Measurements from ENCODE around the gene BCAS3.

DNA sequence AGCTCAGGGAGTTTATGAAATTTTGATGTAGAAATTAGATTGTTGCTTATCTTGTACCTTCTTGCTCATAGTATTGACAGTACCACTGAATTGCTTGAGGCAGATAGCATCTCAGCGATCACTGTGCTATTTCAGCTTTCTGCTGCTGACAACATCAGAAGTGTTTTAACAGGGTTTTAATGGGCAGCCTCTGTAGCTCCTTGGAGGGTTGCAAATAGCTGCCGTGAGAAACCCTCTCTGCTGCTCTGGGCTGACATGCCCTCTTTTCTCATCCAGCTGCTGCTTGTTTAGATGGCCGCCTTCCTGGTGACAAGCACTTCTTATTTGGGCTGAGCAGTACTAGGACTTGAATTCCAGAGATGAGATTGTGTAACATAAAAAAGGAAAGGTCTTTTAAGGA is 541.8 kb downstream of the BCAS3 start:
- no peak for TF ChIP-seq POLR2A (IDR thresholded peaks at IDR 0.05)
- TF ChIP-seq, protein P1, sequence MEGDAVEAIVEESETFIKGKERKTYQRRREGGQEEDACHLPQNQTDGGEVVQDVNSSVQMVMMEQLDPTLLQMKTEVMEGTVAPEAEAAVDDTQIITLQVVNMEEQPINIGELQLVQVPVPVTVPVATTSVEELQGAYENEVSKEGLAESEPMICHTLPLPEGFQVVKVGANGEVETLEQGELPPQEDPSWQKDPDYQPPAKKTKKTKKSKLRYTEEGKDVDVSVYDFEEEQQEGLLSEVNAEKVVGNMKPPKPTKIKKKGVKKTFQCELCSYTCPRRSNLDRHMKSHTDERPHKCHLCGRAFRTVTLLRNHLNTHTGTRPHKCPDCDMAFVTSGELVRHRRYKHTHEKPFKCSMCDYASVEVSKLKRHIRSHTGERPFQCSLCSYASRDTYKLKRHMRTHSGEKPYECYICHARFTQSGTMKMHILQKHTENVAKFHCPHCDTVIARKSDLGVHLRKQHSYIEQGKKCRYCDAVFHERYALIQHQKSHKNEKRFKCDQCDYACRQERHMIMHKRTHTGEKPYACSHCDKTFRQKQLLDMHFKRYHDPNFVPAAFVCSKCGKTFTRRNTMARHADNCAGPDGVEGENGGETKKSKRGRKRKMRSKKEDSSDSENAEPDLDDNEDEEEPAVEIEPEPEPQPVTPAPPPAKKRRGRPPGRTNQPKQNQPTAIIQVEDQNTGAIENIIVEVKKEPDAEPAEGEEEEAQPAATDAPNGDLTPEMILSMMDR (IDR thresholded peaks at IDR 0.05): no peak
- TF ChIP-seq EP300 (IDR thresholded peaks at IDR 0.05): no peak

Measured in ovary (tissue), 3 donors.